GM21360 (cell line): ENCODE measurements around the gene DNAJB6.

Experiments used
- ATAC-seq: cut with Tn5 transposase; IDR thresholded peaks from one replicate; pipeline ENCODE4 v1.9.1; 2021; ENCODE audit warnings: mild to moderate bottlenecking, moderate library complexity; ENCODE audit not compliant: unreplicated experiment

Gene DNAJB6

GRCh38 chr7:157425137-157425731 lies 88.4 kb downstream of the DNAJB6 start:
- no peak for ATAC-seq

GRCh38 chr7:157425761-157426160 lies 89.0 kb downstream of the DNAJB6 start:
- ATAC-seq, result no peak

GRCh38 chr7:157426463-157427301 lies 89.9 kb downstream of the DNAJB6 start:
- no peak for ATAC-seq

GRCh38 chr7:157427811-157428553 lies 91.2 kb downstream of the DNAJB6 start:
- ATAC-seq, result no peak

- ATAC-seq, result no peak
These were observed 91.7 kb downstream of the DNAJB6 start for GRCh38 chr7:157428554-157428945.

GRCh38 chr7:157429001-157429679 lies 92.3 kb downstream of the DNAJB6 start:
- no peak for ATAC-seq

GRCh38 chr7:157429680-157430224 lies 92.9 kb downstream of the DNAJB6 start:
- ATAC-seq, result no peak

- ATAC-seq, result no peak
These were observed 93.9 kb downstream of the DNAJB6 start for GRCh38 chr7:157430721-157431120.

- ATAC-seq, result peak; percentile 57
These were observed 94.6 kb downstream of the DNAJB6 start for GRCh38 chr7:157431173-157431950.

GRCh38 chr7:157431951-157432540 lies 95.2 kb downstream of the DNAJB6 start:
- ATAC-seq, result no peak

GRCh38 chr7:157432541-157432956 lies 95.7 kb downstream of the DNAJB6 start:
- ATAC-seq, result no peak

- ATAC-seq, result no peak
These were observed 96.3 kb downstream of the DNAJB6 start for GRCh38 chr7:157432957-157433576.

GRCh38 chr7:157433628-157434027 lies 96.8 kb downstream of the DNAJB6 start:
- no peak for ATAC-seq

GRCh38 chr7:157434231-157434630 lies 97.4 kb downstream of the DNAJB6 start:
- ATAC-seq, result no peak

- no peak for ATAC-seq
These were observed 97.9 kb downstream of the DNAJB6 start for GRCh38 chr7:157434701-157435100.

- no peak for ATAC-seq
These were observed 99.3 kb downstream of the DNAJB6 start for GRCh38 chr7:157436076-157436475.

- no peak for ATAC-seq
These were observed 100.1 kb downstream of the DNAJB6 start for GRCh38 chr7:157436763-157437480.

- ATAC-seq, result no peak
These were observed 100.8 kb downstream of the DNAJB6 start for GRCh38 chr7:157437519-157438061.
